HCT116 (cell line): ENCODE measurements around the gene CHEK1. TPM values are rescaled to one million over a fixed set of nuclear protein-coding genes. Genes with fewer than 3 reads are reported as not detected.

Experiments used
- ATAC-seq: fragments of 200-7000 bp; cut with Tn5 transposase; 2 replicates; pipeline ENCODE4 v1.9.1; 2020; ENCODE audit warnings: mild to moderate bottlenecking, moderate library complexity
- BruUV-seq: library from RNA; stranded (reverse); fragments of 400-500 nt; replicated peaks from 2 replicates; lab custom pipeline; 2021; lab: Mats Ljungman, UMichigan
- CTCF ChIA-PET: fragments of 300-600 bp; sonication (Branson Sonifier 250); formaldehyde crosslinking; loops from one replicate; lab custom pipeline; 2021; ENCODE audit warnings: antibody characterized with exemption; lab: Charles Lee
- POLR2A ChIA-PET: fragments of 300-600, 350-600 bp; sonication (Branson Sonifier 250); formaldehyde crosslinking; loops from one replicate; lab custom pipeline; 2021; ENCODE audit warnings: antibody characterized with exemption; lab: Charles Lee
- RAD21 ChIA-PET, 2 experiments: fragments of 300-600 bp; sonication (Branson Sonifier 250); formaldehyde crosslinking; loops; one replicate each; lab custom pipeline; 2023; ENCODE audit warnings: low total read pairs in 2 of 2; ENCODE audit not compliant: uncharacterized antibody in 2 of 2, unreplicated experiment in 2 of 2, low non-redundant PET in 1 of 2; lab: Charles Lee
- DNase-seq: peaks from one replicate; pipeline ENCODE4 v3.0.0-alpha.2; 2010; ENCODE audit warnings: low read depth, low spot score
- H2AFZ ChIP-seq: fragments of 200-600 bp; shearing (Covaris generic), sonication (generic); 2 replicates; pipeline ENCODE4 v1.6.1; 2017; ENCODE audit warnings: low read depth, mixed run types, mixed read lengths, antibody characterized with exemption, low read length; ENCODE audit not compliant: poor library complexity, severe bottlenecking
- H3K27ac ChIP-seq: 2 replicates; pipeline ENCODE4 v1.5.1; 2012; ENCODE audit warnings: low read depth, low read length
- H3K27me3 ChIP-seq: fragments of 200-600 bp; sonication (generic); 2 replicates; pipeline ENCODE4 v1.6.1; 2016; ENCODE audit warnings: mixed run types, low read length, mixed read lengths; ENCODE audit not compliant: insufficient read depth
- H3K36me3 ChIP-seq, 2 experiments: fragments of 200-500 bp in 1 of 2; fragments of 200-600 bp in 1 of 2; sonication (Bioruptor generic) in 1 of 2; sonication (generic) in 1 of 2; 2 replicates each; pipeline versions ENCODE4 v1.5.1 to v1.6.1; 2014 to 2016; ENCODE audit warnings: low read length in 2 of 2, inconsistent platforms in 1 of 2, mixed read lengths in 1 of 2, mixed run types in 1 of 2; ENCODE audit not compliant: insufficient read depth in 2 of 2, control insufficient read depth in 1 of 2
- H3K4me1 ChIP-seq, 2 experiments: fragments of 200-600 bp in 1 of 2; sonication (generic) in 1 of 2; 2 replicates each; pipeline versions ENCODE4 v1.5.1 to v1.6.1; 2012 to 2017; ENCODE audit warnings: low read length in 2 of 2, inconsistent platforms in 1 of 2, mild to moderate bottlenecking in 1 of 2, mixed read lengths in 1 of 2, mixed run types in 1 of 2, moderate library complexity in 1 of 2; ENCODE audit not compliant: insufficient read depth in 2 of 2, control insufficient read depth in 1 of 2
- H3K4me2 ChIP-seq: fragments of 200-600 bp; sonication (generic); 2 replicates; pipeline ENCODE4 v1.6.1; 2017; ENCODE audit warnings: mixed run types, low read length, mixed read lengths
- H3K4me3 ChIP-seq, 2 experiments: fragments of 200-600 bp in 1 of 2; sonication (generic) in 1 of 2; replicated peaks in 1 of 2; 2 replicates each; pipeline ENCODE4 v1.5.1; 2011 to 2016; ENCODE audit warnings: low read length in 2 of 2, control low read depth in 1 of 2, low read depth in 1 of 2, mild to moderate bottlenecking in 1 of 2, mixed read lengths in 1 of 2, mixed run types in 1 of 2
- H3K79me2 ChIP-seq: fragments of 200-600 bp; sonication (generic); 2 replicates; pipeline ENCODE4 v1.6.1; 2017; ENCODE audit warnings: mild to moderate bottlenecking, mixed run types, low read length, moderate library complexity, mixed read lengths; ENCODE audit not compliant: insufficient read depth
- H3K9ac ChIP-seq: fragments of 200-600 bp; sonication (generic); 2 replicates; pipeline ENCODE4 v1.6.1; 2016; ENCODE audit warnings: low read length, mixed read lengths
- H3K9me2 ChIP-seq: fragments of 200-600 bp; sonication (generic), shearing (Covaris generic); 2 replicates; pipeline ENCODE4 v1.6.1; 2017; ENCODE audit warnings: mixed run types, mild to moderate bottlenecking, moderate library complexity; ENCODE audit not compliant: insufficient read depth
- H3K9me3 ChIP-seq, 2 experiments: fragments of 200-500 bp in 1 of 2; fragments of 200-600 bp in 1 of 2; sonication (Bioruptor generic) in 1 of 2; sonication (generic) in 1 of 2; 2 replicates each; pipeline ENCODE4 v1.6.1; 2014 to 2017; ENCODE audit warnings: low read length in 2 of 2, mixed read lengths in 2 of 2, inconsistent platforms in 1 of 2, low read depth in 1 of 2, mild to moderate bottlenecking in 1 of 2, mixed run types in 1 of 2, moderate library complexity in 1 of 2; ENCODE audit not compliant: control insufficient read depth in 1 of 2, insufficient read depth in 1 of 2
- H4K20me1 ChIP-seq: fragments of 200-600 bp; sonication (generic), shearing (Covaris generic); 2 replicates; pipeline ENCODE4 v1.6.1; 2017; ENCODE audit warnings: mixed run types, mild to moderate bottlenecking, moderate library complexity; ENCODE audit not compliant: insufficient read depth
- ATF3 ChIP-seq: IDR thresholded peaks from 2 replicates; pipeline ENCODE4 v1.6.1; 2012
- CBX3 ChIP-seq: IDR thresholded peaks from 2 replicates; pipeline ENCODE4 v1.6.1; 2012; ENCODE audit warnings: low read depth
- CEBPB ChIP-seq: IDR thresholded peaks from 2 replicates; pipeline ENCODE4 v1.6.1; 2012; ENCODE audit warnings: low read depth
- JUND ChIP-seq: IDR thresholded peaks from 2 replicates; pipeline ENCODE4 v1.6.1; 2012
- POLR2A ChIP-seq: IDR thresholded peaks from 2 replicates; pipeline ENCODE4 v1.7.0; 2011; ENCODE audit warnings: borderline replicate concordance; ENCODE audit not compliant: insufficient read depth, insufficient read length; ENCODE audit errors: extremely low read depth
- POLR2AphosphoS5 ChIP-seq: IDR thresholded peaks from 2 replicates; pipeline ENCODE4 v1.6.1; 2011; ENCODE audit warnings: mild to moderate bottlenecking, low read depth, low read length, moderate library complexity
- RAD21 ChIP-seq: IDR thresholded peaks from 2 replicates; pipeline ENCODE4 v1.6.1; 2012; ENCODE audit warnings: low read depth, mild to moderate bottlenecking
- SIN3A ChIP-seq: IDR thresholded peaks from 2 replicates; pipeline ENCODE4 v1.6.1; 2012; ENCODE audit warnings: low read depth
- SP1 ChIP-seq: IDR thresholded peaks from 2 replicates; pipeline ENCODE4 v1.6.1; 2012; ENCODE audit warnings: low read depth
- TCF7L2 ChIP-seq: IDR thresholded peaks from 2 replicates; pipeline ENCODE4 v1.7.0; 2011; ENCODE audit warnings: borderline replicate concordance, inconsistent platforms; ENCODE audit not compliant: insufficient read depth, insufficient read length; ENCODE audit errors: extremely low read depth
- YY1 ChIP-seq: IDR thresholded peaks from 2 replicates; pipeline ENCODE4 v1.6.1; 2011; ENCODE audit warnings: low read length, low read depth, moderate library complexity, mild to moderate bottlenecking; ENCODE audit not compliant: insufficient replicate concordance; ENCODE audit errors: extremely low read depth
- ZBTB33 ChIP-seq: IDR thresholded peaks from 2 replicates; pipeline ENCODE4 v1.6.1; 2011; ENCODE audit warnings: mild to moderate bottlenecking, low read length, moderate library complexity; ENCODE audit not compliant: insufficient replicate concordance; ENCODE audit errors: extremely low read depth
- ZFX ChIP-seq: fragments of 450-650 bp; IDR thresholded peaks from 2 replicates; pipeline ENCODE4 v1.6.1; 2017
- ZNF274 ChIP-seq: fragments of 200-500 bp; sonication (Bioruptor generic); IDR thresholded peaks from 2 replicates; pipeline ENCODE4 v1.6.1; 2014; ENCODE audit warnings: mild to moderate bottlenecking, low read depth, low read length, inconsistent platforms
- intact Hi-C: fragments of 100-400 bp; cut with micrococcal nuclease; formaldehyde crosslinking; loops from 2 replicates; pipeline ENCODE4 v1.10.0; 2022
- total RNA-seq: library from RNA; stranded (reverse); gene quantifications from one replicate; pipeline ENCODE4 v1.2.1, GENCODE V29; 2021; ENCODE audit not compliant: unreplicated experiment
- TF ChIP-seq, protein P1 (sequence below): IDR thresholded peaks from 2 replicates; pipeline ENCODE4 v1.6.1; 2012

Gene CHEK1
- total RNA-seq, 1 experiment from 2014 or later, result 69.3 TPM

GRCh38 chr11:125585487-125585886 is 39.5 kb upstream of the CHEK1 start:
- no TSS peak for BruUV-seq
- no peak for ATAC-seq
- TF ChIP-seq ZNF274 (no peak), POLR2A (no peak), JUND (no peak)
- TF ChIP-seq, protein P1, sequence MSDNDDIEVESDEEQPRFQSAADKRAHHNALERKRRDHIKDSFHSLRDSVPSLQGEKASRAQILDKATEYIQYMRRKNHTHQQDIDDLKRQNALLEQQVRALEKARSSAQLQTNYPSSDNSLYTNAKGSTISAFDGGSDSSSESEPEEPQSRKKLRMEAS, result no peak

DNA sequence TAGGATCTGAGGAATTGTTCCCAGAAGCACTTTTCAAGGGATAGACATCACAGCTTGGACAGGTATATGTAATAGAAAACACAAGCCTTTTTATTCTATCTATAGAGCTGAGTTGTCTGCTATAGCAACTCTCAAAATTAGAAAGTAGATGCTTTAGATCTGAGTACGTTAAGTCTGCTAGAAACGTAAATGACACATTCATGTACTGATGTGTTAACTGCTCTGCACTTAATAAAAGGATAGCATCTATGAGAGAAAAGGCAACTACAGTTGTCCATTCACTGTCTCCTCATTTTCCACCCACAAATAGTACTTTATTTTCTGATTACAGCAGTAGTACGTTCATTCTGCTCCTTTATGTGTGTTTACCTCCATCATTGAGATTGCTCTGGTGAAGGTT is 38.3 kb upstream of the CHEK1 start:
- POLR2A ChIA-PET, result no interaction called here
- CTCF ChIA-PET, result no interaction called here
- no peak overlapping the region for H2AFZ ChIP-seq
- no peak for TF ChIP-seq SP1
- no peak for TF ChIP-seq CEBPB
- no peak for TF ChIP-seq CBX3
- TF ChIP-seq RAD21, result no peak
- TF ChIP-seq, protein P1, result no peak
- no peak for TF ChIP-seq SIN3A
- TF ChIP-seq ZFX, result no peak
- no peak for TF ChIP-seq ZBTB33
- no peak for TF ChIP-seq ZNF274
- TF ChIP-seq YY1, result no peak
- TF ChIP-seq POLR2AphosphoS5, result no peak
- no peak for TF ChIP-seq TCF7L2
- TF ChIP-seq ATF3, result no peak

More at GRCh38 chr11:125585487-125585886, 39.5 kb upstream of the CHEK1 start:
- Histone ChIP-seq H3K9me2 (no peaks in the 10 kb centered on the region), H3K9ac (no peak overlapping the region), H3K4me2 (no peak overlapping the region), H3K36me3 (peaks cover 4 to 27% of the 10 kb centered on the region in 2 experiments; a peak in 3 of 4 replicates), H3K4me1 (peaks cover 6 to 14% of the 10 kb centered on the region in 2 experiments; a peak in 3 of 4 replicates), H3K27me3 (no peaks in the 10 kb centered on the region), H3K27ac (no peak overlapping the region), H4K20me1 (no peaks in the 10 kb centered on the region), H3K79me2 (no peaks in the 10 kb centered on the region), H3K9me3 (no peaks in the 10 kb centered on the region), H2AFZ (no peak overlapping the region), H3K4me3 (no peak overlapping the region)
- intact Hi-C loops, result no loop called here
- no peak for DNase-seq
- POLR2A ChIA-PET, result no interaction called here
- RAD21 ChIA-PET, result no interaction called here
- CTCF ChIA-PET, result no interaction called here

More for the DNA sequence above, 38.3 kb upstream of the CHEK1 start:
- H3K9ac ChIP-seq, result no peak overlapping the region
- no peak overlapping the region for H3K4me3 ChIP-seq
- ATAC-seq (no peak), DNase-seq (no peak)
- H3K27me3 ChIP-seq, result no peaks in the 10 kb centered on the region
- intact Hi-C loops, result no loop called here
- RAD21 ChIA-PET, result no interaction called here
- no peaks in the 10 kb centered on the region for H3K9me2 ChIP-seq
- no peak overlapping the region for H3K4me2 ChIP-seq
- no peaks in the 10 kb centered on the region for H4K20me1 ChIP-seq
- peaks cover 6 to 21% of the 10 kb centered on the region in 2 experiments; a peak in 3 of 4 replicates for H3K4me1 ChIP-seq
- no peak overlapping the region for H3K27ac ChIP-seq
- no TSS peak for BruUV-seq
- no peaks in the 10 kb centered on the region for H3K9me3 ChIP-seq
- peaks cover 4% of the 10 kb centered on the region; the same call in 1 of the 2 replicates for H3K79me2 ChIP-seq
- peaks cover 4 to 20% of the 10 kb centered on the region in 2 experiments; a peak in 2 of 4 replicates for H3K36me3 ChIP-seq
